ENCODE measurements around the gene MYH9. TPM values are rescaled to one million over a fixed set of nuclear protein-coding genes. Genes with fewer than 3 reads are reported as not detected.

The MYH9 gene
- total RNA-seq, 4 donors from 2014 or later, result 241 to 387 (median 358) TPM

- DNase-seq (ENCODE audit: extremely low spot score), result no peak
- Histone ChIP-seq H3K9me3 (no peaks in the 10 kb centered on the region), H3K36me3 (no peaks in the 10 kb centered on the region), H3K4me1 (peaks cover 15 to 21% (median 18%) of the 10 kb centered on the region in 4 donors), H3K27me3 (no peaks in the 10 kb centered on the region), H3K4me3 (no peak overlapping the region), H3K27ac (replicated peaks in 1 of 4) (no peak overlapping the region)
- TF ChIP-seq EP300 (IDR thresholded peaks at IDR 0.05), result no peak
- TF ChIP-seq CTCF (IDR thresholded peaks at IDR 0.05), result no peak
- TF ChIP-seq POLR2AphosphoS5 (IDR thresholded peaks at IDR 0.05), result no peak
- no peak for TF ChIP-seq POLR2A (IDR thresholded peaks at IDR 0.05; ENCODE audit: low read depth)
- WGBS, result 76% methylated on average over 9 of the region's 9 CpGs
- intact Hi-C loops (cut with DNase I), result no loop called here
Observed at GRCh38 chr22:36417281-36417686, 29.5 kb upstream of the MYH9 start.

GRCh38 chr22:36415415-36416168 is 27.8 kb upstream of the MYH9 start:
- Histone ChIP-seq H3K4me3 (no peak overlapping the region), H3K9me3 (no peaks in the 10 kb centered on the region), H3K27me3 (no peaks in the 10 kb centered on the region), H3K4me1 (peaks cover 15 to 22% (median 18%) of the 10 kb centered on the region in 4 donors), H3K27ac (replicated peaks in 1 of 4) (no peak overlapping the region), H3K36me3 (no peaks in the 10 kb centered on the region)
- intact Hi-C loops (cut with DNase I), result no loop called here
- 92% methylated on average over 12 of the region's 12 CpGs for WGBS
- DNase-seq (ENCODE audit: extremely low spot score), result no peak
- TF ChIP-seq POLR2A (IDR thresholded peaks at IDR 0.05; ENCODE audit: low read depth) (no peak), POLR2AphosphoS5 (IDR thresholded peaks at IDR 0.05) (no peak), CTCF (IDR thresholded peaks at IDR 0.05) (no peak), EP300 (IDR thresholded peaks at IDR 0.05) (no peak)

GRCh38 chr22:36413022-36413775 is 25.4 kb upstream of the MYH9 start:
- no peaks in the 10 kb centered on the region for H3K9me3 ChIP-seq
- no peak for DNase-seq (ENCODE audit: extremely low spot score)
- no peak overlapping the region for H3K27ac ChIP-seq (replicated peaks in 1 of 4)
- no peak for TF ChIP-seq EP300 (IDR thresholded peaks at IDR 0.05)
- TF ChIP-seq CTCF (IDR thresholded peaks at IDR 0.05), result no peak
- TF ChIP-seq POLR2A (IDR thresholded peaks at IDR 0.05; ENCODE audit: low read depth), result no peak
- TF ChIP-seq POLR2AphosphoS5 (IDR thresholded peaks at IDR 0.05), result no peak
- H3K4me3 ChIP-seq, result no peak overlapping the region
- H3K27me3 ChIP-seq, result no peaks in the 10 kb centered on the region
- 87% methylated on average over 9 of the region's 11 CpGs for WGBS
- no peaks in the 10 kb centered on the region for H3K36me3 ChIP-seq
- H3K4me1 ChIP-seq, result peaks cover 0 to 17% (median 9%) of the 10 kb centered on the region in 4 donors
- intact Hi-C loops (cut with DNase I), result no loop called here

- Histone ChIP-seq H3K27ac (replicated peaks in 1 of 4) (no peak overlapping the region), H3K36me3 (no peaks in the 10 kb centered on the region), H3K4me1 (peaks cover 0 to 17% (median 9%) of the 10 kb centered on the region in 4 donors), H3K9me3 (no peaks in the 10 kb centered on the region), H3K4me3 (no peak overlapping the region), H3K27me3 (no peaks in the 10 kb centered on the region)
- 74% methylated on average over 6 of the region's 6 CpGs for WGBS
- DNase-seq (ENCODE audit: extremely low spot score), result no peak
- intact Hi-C loops (cut with DNase I), result no loop called here
- TF ChIP-seq POLR2A (IDR thresholded peaks at IDR 0.05; ENCODE audit: low read depth) (no peak), CTCF (IDR thresholded peaks at IDR 0.05) (no peak), POLR2AphosphoS5 (IDR thresholded peaks at IDR 0.05) (no peak), EP300 (IDR thresholded peaks at IDR 0.05) (no peak)
Observed at GRCh38 chr22:36411589-36412258, 24.0 kb upstream of the MYH9 start.

All from esophagus muscularis mucosa (tissue), 4 donors.